Hematopoietic multipotent progenitor cell treated with erythropoietin and hydrocortisone succinate and interleukin-3 and kit ligand, for 6 days (in vitro differentiated cells): Measurements from ENCODE around the gene ZMPSTE24.
A peak's percentile ranks its signal among the peaks of the same experiment; 100 is the strongest.
"Not testable (repeated sequence)": the region's sequence is repeated elsewhere in the genome, so short reads cannot be mapped to it uniquely, and the experiment has no call there.

Source experiments
- DNase-seq: peaks from one replicate; pipeline ENCODE4 v3.0.0-alpha.2; 2015

The ZMPSTE24 gene

DNA sequence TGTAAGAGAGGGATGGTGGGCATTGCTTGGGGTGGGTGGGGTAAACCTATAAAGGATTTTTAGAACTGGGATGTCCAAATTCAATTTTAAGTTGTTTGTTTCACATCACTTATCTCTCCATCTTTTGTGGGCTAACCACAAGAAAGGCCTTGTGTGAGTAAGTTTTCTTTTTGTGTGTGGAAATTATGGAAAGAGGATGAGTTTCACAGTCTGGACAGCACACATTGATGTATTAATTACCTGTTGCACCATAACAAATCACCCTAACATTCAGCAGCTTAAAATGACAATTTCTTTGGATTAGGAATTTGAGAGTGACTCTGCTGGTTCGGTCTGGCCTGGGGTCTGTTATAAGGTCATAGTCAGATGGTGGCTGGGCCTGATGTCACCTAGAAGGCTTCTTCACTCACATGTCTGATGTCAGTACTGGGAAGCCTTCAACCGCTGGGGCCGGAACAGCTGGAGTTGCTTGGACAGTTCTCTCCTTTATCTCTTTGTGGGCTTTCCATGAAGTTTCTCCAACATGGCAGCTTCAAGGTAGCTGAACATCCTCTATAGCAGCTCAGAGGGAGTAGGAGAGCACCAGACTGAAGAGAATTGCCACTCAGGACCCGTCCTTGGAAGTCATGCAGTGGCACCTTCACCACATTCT lies 61.1 kb downstream of the ZMPSTE24 start:
- no peak for DNase-seq

DNA sequence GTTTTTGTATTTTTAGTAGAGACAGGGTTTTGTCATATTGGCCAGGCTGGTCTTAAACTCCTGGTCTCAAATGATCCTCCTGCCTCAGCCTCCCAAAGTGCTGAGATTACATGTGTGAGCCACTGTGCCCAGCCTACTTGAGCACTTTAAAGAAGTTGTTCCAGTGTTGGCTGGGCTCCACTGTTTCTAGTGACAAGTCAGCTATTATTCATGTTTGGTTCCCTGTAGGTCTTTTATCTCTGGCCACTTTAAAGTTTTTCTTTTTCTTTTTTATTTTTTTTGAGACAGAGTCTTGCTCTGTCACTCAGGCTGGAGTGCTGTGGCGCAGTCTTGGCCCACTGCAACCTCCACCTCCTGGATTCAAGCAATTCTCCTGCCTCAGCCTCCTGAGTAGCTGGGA lies 73.4 kb downstream of the ZMPSTE24 start:
- not testable (repeated sequence) for DNase-seq

DNA sequence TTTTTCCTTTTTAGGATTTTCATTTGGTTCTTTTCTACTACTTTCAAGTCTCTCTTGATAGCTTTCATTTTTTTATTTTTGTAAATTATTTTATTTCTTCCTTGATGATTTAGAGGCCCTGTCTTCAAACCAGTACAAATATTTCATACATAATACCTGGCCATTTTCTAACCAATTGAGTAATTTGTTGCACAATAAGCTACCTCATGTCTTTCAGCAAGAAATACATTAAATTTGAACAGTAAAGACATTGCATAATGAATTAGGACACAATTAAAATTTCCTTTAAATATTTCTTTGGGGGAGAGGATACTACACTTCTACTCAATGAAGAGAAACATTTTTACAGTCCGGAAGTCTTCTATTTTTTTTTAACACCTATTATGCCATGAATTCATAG lies 74.7 kb downstream of the ZMPSTE24 start:
- no peak for DNase-seq

DNA sequence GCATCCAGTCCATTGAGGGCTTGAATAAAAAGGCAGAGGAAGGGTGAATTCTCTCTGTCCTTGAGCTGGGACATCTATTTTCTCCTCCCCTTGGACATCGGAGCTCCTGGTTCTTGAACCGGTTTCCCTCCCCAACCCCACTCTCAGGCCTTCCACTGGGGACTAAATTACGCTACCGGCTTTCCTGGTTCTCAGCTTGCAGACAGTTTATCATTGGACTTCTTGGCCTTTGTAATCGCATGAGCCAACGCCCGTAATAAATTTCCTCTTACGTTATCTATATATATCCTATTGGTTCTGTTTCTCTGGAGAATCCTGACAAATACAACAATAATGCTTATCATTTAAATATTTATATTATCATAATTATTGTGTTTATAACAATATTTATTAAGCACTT lies 79.4 kb downstream of the ZMPSTE24 start:
- no peak for DNase-seq

DNA sequence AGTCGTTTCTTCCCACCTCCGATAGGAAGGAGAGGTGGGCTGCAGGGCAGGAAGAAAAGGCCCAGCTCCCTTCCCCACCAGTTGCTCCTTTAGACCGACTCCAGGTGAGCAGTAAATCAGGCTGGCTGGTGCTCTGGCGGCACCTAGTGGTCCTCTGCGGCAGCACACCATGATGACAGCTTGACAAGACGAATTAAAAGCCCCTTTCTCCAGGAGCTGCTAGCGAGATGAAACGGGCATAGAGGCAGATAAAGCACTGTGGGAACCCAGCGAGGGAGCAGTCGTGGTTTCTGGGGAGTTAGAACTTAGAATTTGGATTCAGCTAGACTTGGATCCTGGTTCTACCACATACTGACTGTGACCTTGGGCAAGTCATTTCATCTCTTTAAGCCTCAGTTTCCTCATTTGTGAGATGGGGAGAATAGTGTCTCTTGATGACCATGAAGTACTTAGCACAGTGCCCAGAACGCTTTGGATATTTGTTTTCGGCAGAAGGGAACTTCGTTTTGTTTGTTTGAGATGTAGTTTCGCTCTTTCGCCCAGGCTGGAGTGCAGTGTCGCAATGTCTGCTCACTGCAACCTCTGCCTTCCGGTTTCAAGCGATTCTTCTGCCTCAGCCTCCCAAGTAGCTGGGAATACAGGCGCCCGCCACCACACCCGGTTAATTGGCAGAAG lies 80.8 kb downstream of the ZMPSTE24 start:
- peak; percentile 90 for DNase-seq

DNA sequence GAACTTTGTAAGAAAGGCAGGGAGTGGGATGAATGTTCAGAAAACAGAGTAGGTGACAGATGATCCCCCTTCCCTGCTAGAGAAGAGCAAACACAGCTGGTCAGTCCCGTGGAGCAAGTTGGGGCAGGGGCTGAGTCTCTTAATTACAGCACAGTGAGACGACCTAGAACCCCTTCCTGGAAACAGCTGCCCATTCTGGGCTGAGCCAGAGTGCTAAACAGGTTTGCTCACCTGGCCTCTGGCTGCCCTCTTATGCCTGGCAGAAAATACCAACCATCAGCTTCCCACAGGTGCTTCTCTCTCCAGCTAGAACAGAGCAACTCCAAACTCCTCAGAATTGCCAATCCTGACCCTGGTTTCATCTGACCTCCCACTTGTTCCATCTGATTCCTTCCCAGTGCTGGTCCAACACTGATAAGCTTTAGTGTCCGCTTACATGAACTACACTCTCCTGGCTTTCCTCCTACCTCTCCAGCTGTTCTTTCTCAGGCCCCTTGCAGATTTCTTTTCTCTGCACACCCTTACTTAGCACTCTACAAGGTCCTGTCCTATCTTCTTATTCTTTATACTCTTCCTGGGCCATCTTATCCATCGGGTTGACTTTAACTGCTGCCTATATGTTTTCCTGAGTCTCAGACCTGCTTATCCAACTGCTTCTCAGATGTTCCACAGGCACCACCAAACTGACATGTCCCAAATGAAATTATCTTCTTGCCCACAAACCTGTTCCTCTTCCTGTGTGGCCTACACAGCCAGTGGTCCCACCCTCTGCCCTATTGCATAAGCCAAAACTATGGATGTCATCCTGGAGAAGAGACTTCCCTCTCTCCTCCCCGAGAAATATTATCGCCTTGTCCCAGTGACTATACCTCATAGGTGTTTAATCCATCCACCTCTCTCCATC lies 81.6 kb downstream of the ZMPSTE24 start:
- peak; percentile 31 for DNase-seq

DNA sequence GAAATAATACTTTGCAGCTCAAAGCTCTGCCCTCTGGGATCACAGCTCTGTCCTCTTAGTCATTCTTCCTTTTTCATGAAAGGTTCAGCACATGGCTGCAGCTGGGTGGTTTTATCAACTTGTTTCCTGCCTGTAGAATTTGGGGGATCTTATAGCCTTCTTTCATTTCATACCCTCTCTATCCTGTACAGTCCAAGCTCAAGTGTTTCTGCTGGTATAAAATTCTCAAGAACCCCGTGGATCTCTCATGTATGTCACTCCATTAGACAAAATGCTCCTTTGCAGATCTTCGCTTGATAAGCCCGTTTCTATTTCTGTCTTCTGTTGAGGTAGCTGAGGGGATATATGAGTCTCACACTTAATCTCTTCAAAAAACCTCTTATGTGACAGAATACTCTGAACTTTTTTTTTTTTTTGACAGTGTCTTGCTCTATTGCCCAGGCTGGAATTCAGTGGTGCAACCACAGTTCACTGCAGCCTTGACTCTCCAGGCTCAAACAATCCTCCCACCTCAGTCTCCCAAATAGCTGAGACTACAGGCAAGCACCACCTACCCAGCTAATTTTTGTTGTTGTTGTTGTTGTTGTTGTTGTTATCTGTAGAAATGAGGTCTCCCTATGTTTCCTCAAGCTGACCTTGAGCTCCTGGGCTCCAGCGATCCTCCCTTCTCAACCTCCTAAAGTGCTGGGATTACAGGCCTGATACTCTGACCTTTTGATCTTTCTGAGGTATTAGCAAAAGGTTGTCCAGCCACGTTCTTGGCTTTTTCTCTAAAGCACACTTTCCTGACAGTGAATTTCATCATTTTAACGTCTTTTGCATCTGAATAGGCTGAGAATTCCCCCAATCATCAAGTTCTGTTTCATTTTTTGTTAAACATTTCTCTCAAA lies 83.7 kb downstream of the ZMPSTE24 start:
- DNase-seq, result no peak

DNA sequence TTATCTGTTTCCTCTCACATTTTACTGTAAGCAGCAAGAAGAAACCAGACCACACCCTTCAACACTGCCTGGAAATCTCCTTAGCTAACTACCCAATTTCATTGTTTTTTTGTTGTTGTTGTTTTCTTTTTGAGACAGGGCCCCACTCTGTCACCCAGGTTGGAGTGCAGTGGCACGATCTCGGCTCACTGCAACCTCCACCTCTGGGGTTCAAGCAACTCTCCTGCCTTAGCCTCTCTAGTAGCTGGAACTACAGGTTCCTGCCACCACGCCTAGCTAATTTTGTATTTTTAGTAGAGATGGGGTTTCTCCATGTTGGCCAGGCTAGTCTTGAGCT lies 84.3 kb downstream of the ZMPSTE24 start:
- peak; percentile 39 for DNase-seq
